SK-N-SH (cell line): Measurements from ENCODE around the gene SIKE1. TPM values are rescaled to one million over a fixed set of nuclear protein-coding genes. Genes with fewer than 3 reads are reported as not detected.
"Not testable (repeated sequence)": the region's sequence is repeated elsewhere in the genome, so short reads cannot be mapped to it uniquely, and the experiment has no call there.

Source experiments
- CTCF ChIA-PET: fragments of 300-600, 350-600 bp; formaldehyde crosslinking; extraction: SDS; loops from one replicate; lab custom pipeline; 2021; lab: Yijun Ruan, JAX
- POLR2A ChIA-PET: fragments of 350-600 bp; sonication (Branson Sonifier 250); formaldehyde crosslinking; extraction: SDS; loops from one replicate; lab custom pipeline; 2020; ENCODE audit warnings: antibody characterized with exemption, inconsistent platforms; lab: Yijun Ruan, JAX
- DNase-seq: peaks from one replicate; pipeline ENCODE4 v3.0.0; 2012
- H2AFZ ChIP-seq: fragments of 200-600 bp; sonication (generic); 2 replicates; pipeline ENCODE4 v1.8.1; 2016; ENCODE audit warnings: antibody characterized with exemption, mild to moderate bottlenecking, low read depth
- H3F3A ChIP-seq: fragments of 200-600 bp; sonication (generic); replicated peaks from 2 replicates; pipeline ENCODE3; 2016; ENCODE audit warnings: antibody characterized with exemption, mild to moderate bottlenecking; ENCODE audit not compliant: insufficient read depth
- H3K27ac ChIP-seq, 2 experiments: fragments of 200-500 bp in 1 of 2; fragments of 200-600 bp in 1 of 2; sonication (Bioruptor generic) in 1 of 2; sonication (generic), shearing (Covaris generic) in 1 of 2; 2 replicates each; pipeline versions ENCODE4 v1.5.1 to v1.6.1; 2014 to 2016; ENCODE audit warnings: low read depth in 2 of 2, inconsistent platforms in 1 of 2, low read length in 1 of 2, mild to moderate bottlenecking in 1 of 2, mixed read lengths in 1 of 2
- H3K27me3 ChIP-seq: fragments of 200-600 bp; sonication (generic), shearing (Covaris generic); 2 replicates; pipeline ENCODE4 v1.6.1; 2016; ENCODE audit warnings: mixed run types; ENCODE audit not compliant: insufficient read depth
- H3K36me3 ChIP-seq, 2 experiments: fragments of 200-500 bp in 1 of 2; fragments of 200-600 bp in 1 of 2; sonication (Bioruptor generic) in 1 of 2; sonication (generic) in 1 of 2; replicated peaks in 1 of 2; 2 replicates each; pipeline versions ENCODE3 to v1.5.1; 2014 to 2016; ENCODE audit warnings: low read length in 1 of 2, mild to moderate bottlenecking in 1 of 2; ENCODE audit not compliant: insufficient read depth in 2 of 2, control insufficient read depth in 1 of 2
- H3K4me1 ChIP-seq, 2 experiments: fragments of 200-500 bp in 1 of 2; fragments of 200-600 bp in 1 of 2; sonication (Bioruptor generic) in 1 of 2; sonication (generic), shearing (Covaris generic) in 1 of 2; 2 replicates each; pipeline versions ENCODE4 v1.5.1 to v1.6.1; 2014 to 2016; ENCODE audit warnings: low read depth in 1 of 2, low read length in 1 of 2, mixed run types in 1 of 2; ENCODE audit not compliant: insufficient read depth in 2 of 2, control insufficient read depth in 1 of 2
- H3K4me2 ChIP-seq: fragments of 200-600 bp; sonication (generic), shearing (Covaris generic); 2 replicates; pipeline ENCODE4 v1.6.1; 2017; ENCODE audit warnings: mixed run types
- H3K4me3 ChIP-seq, 2 experiments: fragments of 200-500 bp in 1 of 2; fragments of 200-600 bp in 1 of 2; sonication (Bioruptor generic) in 1 of 2; sonication (generic), shearing (Covaris generic) in 1 of 2; 2 replicates each; pipeline versions ENCODE4 v1.5.1 to v1.8.1; 2014 to 2016; ENCODE audit warnings: low read depth in 2 of 2, inconsistent platforms in 1 of 2, low read length in 1 of 2, mild to moderate bottlenecking in 1 of 2, mixed read lengths in 1 of 2, moderate library complexity in 1 of 2
- H3K79me2 ChIP-seq: fragments of 200-600 bp; sonication (generic); 2 replicates; pipeline ENCODE4 v1.8.1; 2017; ENCODE audit warnings: mild to moderate bottlenecking; ENCODE audit not compliant: insufficient read depth
- H3K9ac ChIP-seq: fragments of 200-600 bp; sonication (generic); 2 replicates; pipeline ENCODE4 v1.6.1; 2017; ENCODE audit warnings: mixed run types
- H3K9me2 ChIP-seq: fragments of 200-600 bp; sonication (generic); 2 replicates; pipeline ENCODE4 v1.6.1; 2017; ENCODE audit warnings: mixed run types
- H3K9me3 ChIP-seq: fragments of 200-600 bp; sonication (generic); 2 replicates; pipeline ENCODE4 v1.6.1; 2017; ENCODE audit warnings: mixed run types, mild to moderate bottlenecking, moderate library complexity
- H4K20me1 ChIP-seq: fragments of 200-600 bp; sonication (generic); 2 replicates; pipeline ENCODE4 v1.6.1; 2017; ENCODE audit warnings: mild to moderate bottlenecking, mixed run types; ENCODE audit not compliant: insufficient read depth
- CHD2 ChIP-seq: fragments of 150-350 bp; IDR thresholded peaks from 2 replicates; pipeline ENCODE4 v1.6.1; 2018; ENCODE audit warnings: low read length; ENCODE audit not compliant: partially characterized antibody
- CTCF ChIP-seq: fragments of 200-600 bp; sonication (generic); IDR thresholded peaks from 2 replicates; pipeline ENCODE4 v1.6.1; 2017; ENCODE audit warnings: antibody characterized with exemption, mild to moderate bottlenecking, moderate library complexity
- EP300 ChIP-seq, 2 experiments: IDR thresholded peaks; 2 replicates each; pipeline versions ENCODE4 v1.4.0 to v1.6.1; 2012; ENCODE audit warnings: borderline replicate concordance in 1 of 2, low read depth in 1 of 2, low read length in 1 of 2
- EZH2phosphoT487 ChIP-seq: fragments of 200-600 bp; sonication (generic); IDR thresholded peaks from 2 replicates; pipeline ENCODE4 v1.6.1; 2017; ENCODE audit warnings: low read depth, mixed run types, mild to moderate bottlenecking, antibody characterized with exemption, moderate library complexity, borderline replicate concordance
- GATA2 ChIP-seq: sonication (generic); formaldehyde crosslinking; IDR thresholded peaks from 2 replicates; pipeline ENCODE4 v1.5.0; 2020; ENCODE audit warnings: mild to moderate bottlenecking, missing genetic modification reagents
- IRF3 ChIP-seq: fragments of 150-350 bp; IDR thresholded peaks from 2 replicates; pipeline ENCODE4 v1.6.1; 2016; ENCODE audit warnings: mild to moderate bottlenecking, low read depth, low read length
- MAX ChIP-seq: IDR thresholded peaks from 2 replicates; pipeline ENCODE4 v1.4.0; 2012; ENCODE audit warnings: low read depth
- MEF2A ChIP-seq: IDR thresholded peaks from 2 replicates; pipeline ENCODE4 v1.4.0; 2012; ENCODE audit warnings: low read depth, borderline replicate concordance
- NFIC ChIP-seq: IDR thresholded peaks from 2 replicates; pipeline ENCODE4 v1.4.0; 2012; ENCODE audit warnings: borderline replicate concordance
- NRF1 ChIP-seq: IDR thresholded peaks from 2 replicates; pipeline ENCODE4 v1.6.1; 2012; ENCODE audit warnings: low read depth, mild to moderate bottlenecking, low read length
- POLR2AphosphoS5 ChIP-seq: IDR thresholded peaks from 2 replicates; pipeline ENCODE4 v1.6.1; 2012; ENCODE audit warnings: low read depth, low read length
- RAD21 ChIP-seq: IDR thresholded peaks from 2 replicates; pipeline ENCODE4 v1.6.1; 2012; ENCODE audit warnings: mild to moderate bottlenecking, low read length
- RCOR1 ChIP-seq: fragments of 150-350 bp; IDR thresholded peaks from 2 replicates; pipeline ENCODE4 v1.6.1; 2017; ENCODE audit warnings: antibody characterized with exemption, low read length
- RXRA ChIP-seq: IDR thresholded peaks from 2 replicates; pipeline ENCODE4 v1.4.0; 2012; ENCODE audit warnings: low read depth, mild to moderate bottlenecking, borderline replicate concordance
- SIN3A ChIP-seq: IDR thresholded peaks from 2 replicates; pipeline ENCODE4 v1.6.1; 2012; ENCODE audit warnings: low read depth, mild to moderate bottlenecking, low read length, moderate library complexity, borderline replicate concordance
- SMC3 ChIP-seq: IDR thresholded peaks from 2 replicates; pipeline ENCODE4 v1.6.1; 2012; ENCODE audit warnings: low read depth, low read length, improper control_type of control experiment
- TCF12 ChIP-seq: IDR thresholded peaks from 2 replicates; pipeline ENCODE4 v1.4.0; 2012
- USF1 ChIP-seq: IDR thresholded peaks from 2 replicates; pipeline ENCODE4 v1.4.0; 2012; ENCODE audit warnings: low read depth, borderline replicate concordance
- USF2 ChIP-seq: fragments of 150-350 bp; IDR thresholded peaks from 2 replicates; pipeline ENCODE4 v1.6.1; 2017; ENCODE audit warnings: antibody characterized with exemption, low read length, low read depth, borderline replicate concordance
- YY1 ChIP-seq: IDR thresholded peaks from 2 replicates; pipeline ENCODE4 v1.4.0; 2012; ENCODE audit warnings: low read depth, mild to moderate bottlenecking
- WGBS: methylation state at CpG from one replicate; pipeline ENCODE4 v1.1.6; 2017; ENCODE audit warnings: low lambda C conversion rate; 5-methylcytosine and 5-hydroxymethylcytosine counted together
- polyA plus RNA-seq, 3 experiments: library from polyadenylated mRNA; depleted of rRNA; stranded (reverse); fragments of >200 nt; gene quantifications; 2 replicates each; pipeline ENCODE4 v1.2.3, GENCODE V29; 2012

SIKE1 gene
- polyA plus RNA-seq, 1 of the 3 experiments (the other 2 are of a cell fraction) = 41.1 TPM

- no peak for TF ChIP-seq USF2
- TF ChIP-seq MEF2A = no peak
- TF ChIP-seq RXRA = no peak
- TF ChIP-seq GATA2 (CRISPR knock-in tag) = no peak
- no peak for TF ChIP-seq RAD21
- no peak for TF ChIP-seq MAX
- no peak for TF ChIP-seq EP300 (IDR thresholded peaks at IDR 0.05; ENCODE audit: borderline replicate concordance in 1 of 2, low read depth in 1 of 2, low read length in 1 of 2)
- no peak for TF ChIP-seq CHD2
- TF ChIP-seq YY1 = no peak
- TF ChIP-seq SIN3A = no peak
- TF ChIP-seq USF1 = no peak
Observed at GRCh38 chr1:114819869-114820268, 39.4 kb upstream of the SIKE1 start (continued).

GRCh38 chr1:114804449-114804848 is 24.0 kb upstream of the SIKE1 start:
- DNase-seq, H3K4me2 ChIP-seq, H3K79me2 ChIP-seq, H3K4me3 ChIP-seq, H3K9me3 ChIP-seq, H2AFZ ChIP-seq, H3K36me3 ChIP-seq, H3K4me1 ChIP-seq, H3K27ac ChIP-seq, CTCF ChIA-PET, POLR2A ChIA-PET, H3K9ac ChIP-seq, H3F3A ChIP-seq, H3K9me2 ChIP-seq, H4K20me1 ChIP-seq: not testable (repeated sequence)
- WGBS = 69% methylated on average over 5 of the region's 33 CpGs
- peaks cover 16% of the 10 kb centered on the region; the same call in 1 of the 2 replicates for H3K27me3 ChIP-seq

GRCh38 chr1:114803001-114803400 is 22.5 kb upstream of the SIKE1 start:
- WGBS = 0% methylated on average over 3 of the region's 3 CpGs
- Histone ChIP-seq H3F3A (no peaks in the 10 kb centered on the region), H3K27ac (no peak overlapping the region), H3K36me3 (no peaks in the 10 kb centered on the region), H3K9me3 (no peaks in the 10 kb centered on the region), H3K4me3 (no peak overlapping the region), H3K79me2 (no peaks in the 10 kb centered on the region), H3K4me1 (no peaks in the 10 kb centered on the region), H3K9ac (no peak overlapping the region), H2AFZ (no peak overlapping the region), H3K27me3 (peaks cover 18% of the 10 kb centered on the region; the same call in 1 of the 2 replicates), H3K4me2 (no peak overlapping the region), H3K9me2 (no peaks in the 10 kb centered on the region), H4K20me1 (no peaks in the 10 kb centered on the region)
- CTCF ChIA-PET = no interaction called here
- POLR2A ChIA-PET = no interaction called here
- DNase-seq = no peak
- TF ChIP-seq USF2 (no peak), NFIC (no peak), EP300 (IDR thresholded peaks at IDR 0.05; ENCODE audit: borderline replicate concordance in 1 of 2, low read depth in 1 of 2, low read length in 1 of 2) (no peak), CTCF (no peak), RCOR1 (no peak), RXRA (no peak), TCF12 (no peak), EZH2phosphoT487 (no peak), SMC3 (no peak), IRF3 (no peak), MEF2A (no peak), POLR2AphosphoS5 (no peak), NRF1 (no peak)
